DOHH2 (cell line): Measurements from ENCODE around the gene TBC1D22A.

Experiments
- H3F3A ChIP-seq: fragments of 200-600 bp; sonication (generic), shearing (Covaris generic); 2 replicates; pipeline ENCODE4 v1.6.0; 2016; ENCODE audit warnings: antibody characterized with exemption, mild to moderate bottlenecking; ENCODE audit not compliant: control insufficient read depth, insufficient read depth
- H3K27ac ChIP-seq: fragments of 200-600 bp; sonication (generic); 2 replicates; pipeline ENCODE4 v1.5.1; 2014; ENCODE audit warnings: low read depth, mild to moderate bottlenecking, low read length, moderate library complexity
- H3K27me3 ChIP-seq: fragments of 200-600 bp; sonication (generic); 2 replicates; pipeline ENCODE4 v1.6.1; 2014; ENCODE audit warnings: mild to moderate bottlenecking, low read length, mixed read lengths; ENCODE audit not compliant: control insufficient read depth
- H3K36me3 ChIP-seq: fragments of 200-600 bp; sonication (generic); 2 replicates; pipeline ENCODE4 v1.6.1; 2014; ENCODE audit warnings: mild to moderate bottlenecking, low read length, moderate library complexity, mixed read lengths; ENCODE audit not compliant: control insufficient read depth
- H3K4me1 ChIP-seq: fragments of 200-600 bp; sonication (generic); 2 replicates; pipeline ENCODE4 v1.6.1; 2014; ENCODE audit warnings: mild to moderate bottlenecking, low read length, mixed read lengths; ENCODE audit not compliant: control insufficient read depth
- H3K4me2 ChIP-seq: fragments of 200-600 bp; sonication (generic); 2 replicates; pipeline ENCODE4 v1.6.0; 2014; ENCODE audit warnings: mild to moderate bottlenecking, low read length, moderate library complexity
- H3K4me3 ChIP-seq: fragments of 200-600 bp; sonication (generic); 2 replicates; pipeline ENCODE4 v1.5.1; 2014; ENCODE audit warnings: mild to moderate bottlenecking, low read length, mixed read lengths
- H3K79me2 ChIP-seq: fragments of 200-600 bp; sonication (generic); 2 replicates; pipeline ENCODE4 v1.6.1; 2014; ENCODE audit warnings: mild to moderate bottlenecking, low read length, mixed read lengths; ENCODE audit not compliant: control insufficient read depth
- H3K9me2 ChIP-seq: fragments of 200-600 bp; sonication (generic); replicated peaks from 2 replicates; pipeline ENCODE4 v1.6.1; 2014; ENCODE audit warnings: mild to moderate bottlenecking, low read length, mixed read lengths; ENCODE audit not compliant: control insufficient read depth
- H3K9me3 ChIP-seq: fragments of 200-600 bp; sonication (generic); 2 replicates; pipeline ENCODE4 v1.6.1; 2014; ENCODE audit warnings: antibody characterized with exemption, low read length, mixed read lengths; ENCODE audit not compliant: control insufficient read depth, insufficient read depth
- H4K20me1 ChIP-seq: fragments of 200-600 bp; sonication (generic); 2 replicates; pipeline ENCODE4 v1.6.0; 2014; ENCODE audit warnings: low read depth, mild to moderate bottlenecking, antibody characterized with exemption, low read length, moderate library complexity; ENCODE audit not compliant: control insufficient read depth, insufficient read depth
- EZH2phosphoT487 ChIP-seq: fragments of 200-600 bp; sonication (generic); IDR thresholded peaks from 2 replicates; pipeline ENCODE4 v1.6.1; 2017; ENCODE audit warnings: borderline replicate concordance, mild to moderate bottlenecking, antibody characterized with exemption, low read length, moderate library complexity, mixed read lengths
- TF ChIP-seq, protein P1 (sequence below): fragments of 200-600 bp; sonication (generic); IDR thresholded peaks from one replicate; pipeline ENCODE4 v1.5.1; 2014; ENCODE audit warnings: antibody characterized with exemption, mild to moderate bottlenecking, low read depth, low read length; ENCODE audit not compliant: poor library complexity, severe bottlenecking

The TBC1D22A gene

DNA sequence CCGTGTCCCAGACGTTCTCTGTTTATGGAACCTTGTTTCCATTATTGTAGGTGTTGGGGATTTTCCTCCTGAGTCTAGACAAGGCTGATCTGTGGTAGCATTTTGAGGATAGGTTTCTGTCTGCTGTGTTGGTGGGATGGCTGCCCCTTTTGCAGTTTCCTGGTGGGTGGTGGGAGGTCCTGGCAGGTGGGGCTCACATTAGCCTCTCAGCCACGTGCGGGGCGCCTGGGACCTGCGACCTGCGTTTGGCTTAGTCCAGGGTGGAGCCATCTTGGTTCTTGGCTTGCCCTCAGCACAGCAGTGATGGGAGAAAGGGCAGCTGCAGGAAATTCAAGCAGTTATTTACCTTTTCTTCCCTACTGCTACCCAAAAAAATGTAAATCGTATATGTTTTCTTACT lies 143.4 kb downstream of the TBC1D22A start:
- Histone ChIP-seq H3K4me2 (no peak overlapping the region), H3K27ac (no peak overlapping the region), H3K9me3 (no peaks in the 10 kb centered on the region), H3K4me1 (no peaks in the 10 kb centered on the region), H3K4me3 (no peak overlapping the region), H3F3A (no peaks in the 10 kb centered on the region), H3K36me3 (peaks cover 49% of the 10 kb centered on the region), H3K79me2 (peaks cover 43% of the 10 kb centered on the region), H3K27me3 (no peaks in the 10 kb centered on the region), H4K20me1 (no peaks in the 10 kb centered on the region; the same call in 1 of the 2 replicates), H3K9me2 (no peaks in the 10 kb centered on the region)
- TF ChIP-seq, protein P1, sequence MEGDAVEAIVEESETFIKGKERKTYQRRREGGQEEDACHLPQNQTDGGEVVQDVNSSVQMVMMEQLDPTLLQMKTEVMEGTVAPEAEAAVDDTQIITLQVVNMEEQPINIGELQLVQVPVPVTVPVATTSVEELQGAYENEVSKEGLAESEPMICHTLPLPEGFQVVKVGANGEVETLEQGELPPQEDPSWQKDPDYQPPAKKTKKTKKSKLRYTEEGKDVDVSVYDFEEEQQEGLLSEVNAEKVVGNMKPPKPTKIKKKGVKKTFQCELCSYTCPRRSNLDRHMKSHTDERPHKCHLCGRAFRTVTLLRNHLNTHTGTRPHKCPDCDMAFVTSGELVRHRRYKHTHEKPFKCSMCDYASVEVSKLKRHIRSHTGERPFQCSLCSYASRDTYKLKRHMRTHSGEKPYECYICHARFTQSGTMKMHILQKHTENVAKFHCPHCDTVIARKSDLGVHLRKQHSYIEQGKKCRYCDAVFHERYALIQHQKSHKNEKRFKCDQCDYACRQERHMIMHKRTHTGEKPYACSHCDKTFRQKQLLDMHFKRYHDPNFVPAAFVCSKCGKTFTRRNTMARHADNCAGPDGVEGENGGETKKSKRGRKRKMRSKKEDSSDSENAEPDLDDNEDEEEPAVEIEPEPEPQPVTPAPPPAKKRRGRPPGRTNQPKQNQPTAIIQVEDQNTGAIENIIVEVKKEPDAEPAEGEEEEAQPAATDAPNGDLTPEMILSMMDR = no peak
- TF ChIP-seq EZH2phosphoT487 = no peak

DNA sequence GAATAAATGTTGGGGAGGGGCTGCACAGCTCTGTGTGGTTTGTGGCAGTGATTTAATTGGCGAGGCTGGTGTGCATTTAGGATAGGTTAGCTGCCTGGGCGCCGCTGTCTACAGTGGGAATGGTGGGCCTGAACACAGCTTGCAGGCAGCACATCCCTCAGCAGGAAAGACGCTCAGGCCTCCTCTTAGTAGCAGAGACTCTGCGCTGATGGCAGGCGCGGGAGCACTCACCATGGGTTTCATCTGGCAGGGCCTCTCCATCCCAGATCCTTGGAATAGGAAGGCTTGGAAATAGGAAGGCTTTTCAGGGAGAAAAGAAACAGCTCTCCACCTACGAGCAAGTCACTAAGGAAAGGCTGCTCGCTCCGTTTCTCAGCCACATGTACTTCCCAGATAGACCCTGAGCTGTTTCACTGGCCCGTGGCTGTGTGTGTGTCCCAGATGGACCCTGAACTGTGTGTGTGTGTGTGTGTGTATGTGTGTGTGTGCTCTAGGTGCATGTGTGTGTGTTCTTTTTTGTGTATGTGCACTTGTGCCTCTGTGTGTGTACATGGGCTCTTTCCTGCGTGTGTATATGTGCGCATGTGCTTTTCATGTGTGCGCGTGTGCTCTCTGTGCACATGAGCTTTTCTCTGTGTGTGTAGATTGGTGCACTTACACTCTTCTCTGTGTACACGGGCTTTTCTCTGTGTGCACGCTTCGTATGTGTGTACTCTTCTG lies 144.0 kb downstream of the TBC1D22A start:
- H3F3A ChIP-seq = no peaks in the 10 kb centered on the region
- no peaks in the 10 kb centered on the region for H3K9me2 ChIP-seq
- TF ChIP-seq, protein P1 = no peak
- no peak for TF ChIP-seq EZH2phosphoT487
- no peaks in the 10 kb centered on the region for H3K4me1 ChIP-seq
- peaks cover 43% of the 10 kb centered on the region for H3K36me3 ChIP-seq
- H3K4me2 ChIP-seq = no peak overlapping the region
- H4K20me1 ChIP-seq = no peaks in the 10 kb centered on the region; the same call in 1 of the 2 replicates
- no peak overlapping the region for H3K4me3 ChIP-seq
- H3K79me2 ChIP-seq = peaks cover 39% of the 10 kb centered on the region
- H3K27ac ChIP-seq = no peak overlapping the region
- no peaks in the 10 kb centered on the region for H3K27me3 ChIP-seq
- no peaks in the 10 kb centered on the region for H3K9me3 ChIP-seq

DNA sequence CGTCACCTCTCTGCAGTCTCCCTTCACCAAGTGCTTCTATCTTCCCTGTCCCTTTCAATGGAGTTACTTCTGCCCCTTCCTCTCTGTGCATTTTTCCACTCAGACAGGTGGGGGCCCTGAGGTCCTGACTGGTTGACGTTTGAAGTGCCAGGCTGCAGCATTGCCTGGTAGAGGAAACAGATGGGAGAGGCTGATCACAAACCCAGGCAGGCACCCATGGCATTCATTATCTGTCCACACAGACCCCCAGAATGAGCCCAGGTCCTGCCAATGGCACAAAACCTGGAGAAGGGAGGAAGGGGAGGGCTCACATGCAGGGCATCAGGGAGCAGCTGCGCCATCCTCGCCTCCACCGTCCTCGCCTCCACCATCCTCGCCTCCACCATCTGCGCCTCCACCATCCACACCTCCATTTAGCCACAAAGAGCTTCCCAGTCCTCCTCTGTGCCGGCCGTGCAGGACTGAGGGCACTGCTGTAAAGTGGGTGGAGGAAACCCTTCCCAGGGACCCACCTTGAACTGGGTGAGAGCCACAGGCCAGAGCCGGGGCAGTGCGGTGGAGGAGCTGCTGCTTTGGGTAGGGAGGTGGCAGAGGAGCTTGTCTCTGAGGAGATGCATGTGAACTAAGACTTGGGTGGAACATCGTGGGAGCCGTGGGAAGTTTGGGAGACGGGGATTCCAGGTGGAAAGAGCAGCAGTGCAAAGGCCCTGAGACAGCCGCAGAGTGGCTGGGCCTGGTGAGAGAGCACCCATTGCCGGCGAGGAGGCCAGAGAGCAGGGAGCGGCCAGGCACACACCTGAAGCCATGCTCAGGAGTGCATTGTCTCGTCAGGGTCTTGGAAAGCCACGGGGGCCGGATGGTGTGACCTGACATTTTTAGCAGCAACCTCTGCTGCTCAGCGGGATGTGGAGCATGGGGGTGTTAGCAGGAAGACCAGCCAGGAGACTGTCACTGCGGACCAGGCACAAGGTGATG lies 145.1 kb downstream of the TBC1D22A start:
- no peaks in the 10 kb centered on the region for H3K27me3 ChIP-seq
- no peaks in the 10 kb centered on the region for H3K4me1 ChIP-seq
- no peak overlapping the region for H3K4me3 ChIP-seq
- H3K27ac ChIP-seq = no peak overlapping the region
- TF ChIP-seq, protein P1 = no peak
- TF ChIP-seq EZH2phosphoT487 = no peak
- peaks cover 40% of the 10 kb centered on the region for H3K36me3 ChIP-seq
- no peaks in the 10 kb centered on the region for H3F3A ChIP-seq
- H3K79me2 ChIP-seq = peaks cover 29% of the 10 kb centered on the region
- no peaks in the 10 kb centered on the region; the same call in 1 of the 2 replicates for H4K20me1 ChIP-seq
- no peak overlapping the region for H3K4me2 ChIP-seq
- no peaks in the 10 kb centered on the region for H3K9me2 ChIP-seq
- H3K9me3 ChIP-seq = no peaks in the 10 kb centered on the region
